ENCODE results near the gene BRD7.

DNA sequence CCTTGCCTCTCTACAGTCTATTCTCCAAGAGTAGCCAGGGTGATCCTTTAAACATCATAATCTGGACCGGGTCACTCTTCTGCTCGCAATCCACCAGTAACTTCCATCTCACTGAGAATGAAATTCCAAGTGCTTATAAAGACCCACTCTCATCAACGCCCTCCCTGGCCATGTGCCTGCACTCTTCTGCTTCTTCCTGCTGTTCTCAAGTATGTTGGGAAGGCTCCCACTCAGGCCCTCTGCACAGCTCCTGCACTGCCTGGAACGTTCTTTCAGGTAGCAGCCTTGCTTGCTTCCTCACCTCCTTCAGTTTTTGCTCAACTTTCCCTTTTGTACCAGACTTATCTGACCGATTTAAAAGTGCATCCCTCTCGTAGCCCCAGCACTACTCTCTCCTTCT is 44.4 kb downstream of the BRD7 start:
- TF ChIP-seq CTCF (IDR thresholded peaks at IDR 0.05) (no peak), EP300 (IDR thresholded peaks at IDR 0.05; ENCODE audit: low read depth) (no peak)

Data from transverse colon (tissue), 3 donors.